Fibroblast of pulmonary artery (primary cell): ENCODE data around the gene AP5S1.
A peak's percentile ranks its signal among the peaks of the same experiment; 100 is the strongest.

Source experiments
- DNase-seq: peaks from one replicate; pipeline ENCODE4 v3.0.0-alpha.2; 2010; ENCODE audit warnings: low read depth
- H3K4me3 ChIP-seq: replicated peaks from 2 replicates; pipeline ENCODE4 v1.5.1; 2011; ENCODE audit warnings: low read depth, mild to moderate bottlenecking, control low read depth, low read length, moderate library complexity
- TF ChIP-seq, protein P1 (sequence below): IDR thresholded peaks from 2 replicates; pipeline ENCODE4 v1.5.1; 2011; ENCODE audit warnings: mild to moderate bottlenecking, control low read depth, low read length, inconsistent platforms; ENCODE audit errors: missing control alignments

AP5S1 gene

DNA sequence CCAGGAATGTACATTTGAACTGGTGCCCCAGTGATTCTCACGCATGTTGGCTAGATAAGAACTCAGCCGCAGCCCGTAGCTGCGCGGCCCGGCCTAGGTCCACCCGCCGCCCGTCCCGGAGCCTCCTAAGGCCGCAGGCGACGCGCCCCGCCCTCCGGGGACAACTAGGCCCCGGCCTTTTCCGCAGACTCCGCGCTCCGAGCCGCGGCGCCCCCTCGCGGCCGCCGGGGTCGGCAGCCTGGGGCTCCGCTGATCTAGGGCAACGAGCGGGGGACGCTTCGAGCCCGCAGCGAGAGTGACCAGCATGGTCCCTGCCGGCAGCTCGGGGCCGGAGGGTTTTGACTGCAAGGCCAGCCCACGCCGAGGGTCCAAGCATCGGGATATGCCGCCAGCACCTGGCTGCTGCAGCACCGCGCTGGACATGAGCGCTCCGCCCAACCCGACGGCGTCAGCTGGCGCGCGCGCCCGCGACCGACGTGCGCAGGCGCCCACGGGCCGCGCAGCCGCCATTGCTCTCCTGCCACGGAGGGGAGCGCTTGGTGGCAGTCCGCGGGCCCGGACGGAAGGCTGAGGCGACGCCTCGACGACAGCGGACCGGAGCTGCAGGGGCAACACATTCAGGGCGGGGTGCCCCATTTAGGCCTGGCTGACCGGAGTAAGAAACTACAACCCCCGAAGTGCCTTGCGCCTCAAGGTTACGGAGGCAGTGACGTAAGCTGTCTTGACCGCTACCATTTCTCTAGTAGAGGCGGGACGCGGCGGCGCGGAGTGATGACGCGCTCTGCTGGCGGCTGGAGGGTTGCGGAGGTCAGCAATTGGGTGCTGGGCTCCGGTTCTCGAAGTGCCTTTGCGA, at the start of gene AP5S1:
Gene AP5S1 (plus strand): TSS at position 500 of the 853 bp plus-strand sequence. CDS start 1,571 bp downstream, outside the sequence.
- DNase-seq, result peak; percentile 97
- TF ChIP-seq, protein P1, sequence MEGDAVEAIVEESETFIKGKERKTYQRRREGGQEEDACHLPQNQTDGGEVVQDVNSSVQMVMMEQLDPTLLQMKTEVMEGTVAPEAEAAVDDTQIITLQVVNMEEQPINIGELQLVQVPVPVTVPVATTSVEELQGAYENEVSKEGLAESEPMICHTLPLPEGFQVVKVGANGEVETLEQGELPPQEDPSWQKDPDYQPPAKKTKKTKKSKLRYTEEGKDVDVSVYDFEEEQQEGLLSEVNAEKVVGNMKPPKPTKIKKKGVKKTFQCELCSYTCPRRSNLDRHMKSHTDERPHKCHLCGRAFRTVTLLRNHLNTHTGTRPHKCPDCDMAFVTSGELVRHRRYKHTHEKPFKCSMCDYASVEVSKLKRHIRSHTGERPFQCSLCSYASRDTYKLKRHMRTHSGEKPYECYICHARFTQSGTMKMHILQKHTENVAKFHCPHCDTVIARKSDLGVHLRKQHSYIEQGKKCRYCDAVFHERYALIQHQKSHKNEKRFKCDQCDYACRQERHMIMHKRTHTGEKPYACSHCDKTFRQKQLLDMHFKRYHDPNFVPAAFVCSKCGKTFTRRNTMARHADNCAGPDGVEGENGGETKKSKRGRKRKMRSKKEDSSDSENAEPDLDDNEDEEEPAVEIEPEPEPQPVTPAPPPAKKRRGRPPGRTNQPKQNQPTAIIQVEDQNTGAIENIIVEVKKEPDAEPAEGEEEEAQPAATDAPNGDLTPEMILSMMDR, result peak; percentile 39
- peak within 1 kb of the TSS; percentile 71 for H3K4me3 ChIP-seq

- no peak overlapping the region for H3K4me3 ChIP-seq
- TF ChIP-seq, protein P1, result no peak
- DNase-seq, result no peak
These were observed 48.7 kb upstream of the AP5S1 start for GRCh38 chr20:3771552-3772058.

DNA sequence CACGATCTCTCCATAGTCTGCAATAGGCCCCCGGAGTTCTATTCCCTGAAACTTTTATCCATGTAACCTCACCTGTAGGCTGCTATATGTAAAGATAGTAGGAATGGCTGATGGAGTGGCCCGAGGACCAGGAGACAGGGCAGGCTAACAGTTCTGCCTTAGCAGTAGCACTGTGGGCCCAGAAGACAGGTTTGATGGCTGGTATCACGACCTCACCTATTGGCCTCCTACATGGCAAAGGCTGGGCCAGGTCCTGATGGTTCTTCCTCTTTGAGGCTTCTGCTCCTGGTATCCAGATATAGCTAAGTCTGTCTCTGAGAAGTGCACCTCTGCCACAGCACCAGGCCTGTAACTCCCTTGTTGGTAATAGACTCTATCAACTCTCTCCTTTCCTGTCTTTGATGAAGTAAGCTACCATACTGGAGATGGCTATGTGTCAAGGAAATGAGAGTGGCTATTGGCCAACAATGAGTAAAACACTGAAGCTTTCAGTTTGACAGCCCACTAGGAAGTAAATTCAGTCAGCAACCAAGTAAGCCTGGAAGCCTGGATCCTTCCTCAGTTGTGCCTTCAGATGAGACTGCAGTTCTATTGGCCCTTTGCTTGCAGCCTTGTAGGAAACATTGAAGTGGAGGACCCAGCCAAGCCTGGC, 44.8 kb upstream of the AP5S1 start:
- no peak overlapping the region for H3K4me3 ChIP-seq
- TF ChIP-seq, protein P1, result no peak
- DNase-seq, result no peak

DNA sequence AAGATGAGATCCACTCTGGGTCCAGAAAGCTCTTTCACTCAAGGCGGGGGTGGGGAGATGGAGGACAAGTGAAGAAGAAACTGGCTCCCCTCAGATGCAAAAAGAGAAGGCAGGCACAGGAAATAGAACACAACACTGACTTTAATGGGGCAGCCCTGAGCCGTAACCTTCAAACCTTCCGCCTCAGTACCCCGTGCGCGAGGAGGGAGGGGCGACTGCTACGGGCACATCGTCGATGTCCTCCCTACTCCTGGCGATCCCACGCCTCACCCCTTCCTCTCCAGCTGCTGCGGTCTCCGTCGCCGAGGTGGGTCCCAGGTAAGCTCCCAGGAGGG, 43.0 kb upstream of the AP5S1 start:
- peak overlapping the region; percentile 53 for H3K4me3 ChIP-seq
- TF ChIP-seq, protein P1, result no peak
- no peak for DNase-seq

- peak overlapping the region; percentile 53 for H3K4me3 ChIP-seq
- TF ChIP-seq, protein P1, result no peak
- DNase-seq, result peak; percentile 50
These were observed 42.4 kb upstream of the AP5S1 start for GRCh38 chr20:3777716-3778629.

- no peak for DNase-seq
- no peak overlapping the region for H3K4me3 ChIP-seq
- TF ChIP-seq, protein P1, result no peak
These were observed 41.4 kb upstream of the AP5S1 start for GRCh38 chr20:3778976-3779375.
